ENCODE data around the gene DCAF7. TPM values are rescaled to one million over a fixed set of nuclear protein-coding genes. Genes with fewer than 3 reads are reported as not detected.

Gene DCAF7
- total and polyA plus RNA-seq, 2 of the 4 experiments (the other 2 are of a cell fraction) = 40.9 to 52.8 TPM

DNA sequence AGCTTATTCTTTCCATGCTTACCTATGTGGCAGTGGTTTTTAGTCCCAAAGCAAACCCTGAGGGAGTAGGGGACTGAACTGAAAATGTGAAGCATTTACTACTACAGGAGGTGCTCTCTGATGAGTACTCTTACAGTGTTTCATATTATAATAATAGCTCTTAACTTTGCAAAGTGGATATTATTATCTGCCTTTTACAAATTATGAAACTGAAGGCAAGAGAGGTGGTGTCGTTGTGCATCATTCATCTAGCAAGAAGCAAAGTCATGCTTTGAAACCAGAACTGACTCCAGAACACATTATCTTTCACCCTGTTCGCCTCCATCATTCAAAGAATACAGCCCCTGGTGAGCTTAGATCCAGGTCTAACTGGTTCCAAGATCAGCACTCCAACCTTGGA lies 35.3 kb upstream of the DCAF7 start:
- DNase-seq (no peak), ATAC-seq (ENCODE audit: low read depth) (no peak)
- Histone ChIP-seq H3K23ac (ENCODE audit: low read depth, low read length) (no peak overlapping the region), H2BK5ac (ENCODE audit: low read depth, low read length, poor library complexity, severe bottlenecking) (no peak overlapping the region), H2BK20ac (ENCODE audit: low read depth, low read length) (no peak overlapping the region), H2BK120ac (ENCODE audit: low read depth, low read length) (no peak overlapping the region), H3K56ac (ENCODE audit: extremely low read depth, insufficient read depth, low read length) (no peak overlapping the region), H2AK5ac (ENCODE audit: low read depth, low read length) (no peak overlapping the region), H4K5ac (ENCODE audit: low read depth, low read length) (no peak overlapping the region), H3K9me1 (ENCODE audit: insufficient read depth, low read length) (peaks cover 4% of the 10 kb centered on the region; the same call in 1 of the 2 replicates), H2BK15ac (ENCODE audit: low read depth, low read length) (no peak overlapping the region), H4K20me1 (ENCODE audit: insufficient read depth, low read length) (no peaks in the 10 kb centered on the region), H4K8ac (ENCODE audit: low read depth in 2 of 2, low read length in 2 of 2) (no peak overlapping the region), H3K4me2 (ENCODE audit: low read depth, low read length) (no peak overlapping the region), H3K36me3 (ENCODE audit: control insufficient read depth, insufficient read depth, low read length) (no peaks in the 10 kb centered on the region), H3K4me3 (ENCODE audit: insufficient read depth, low read depth, low read length) (no peak overlapping the region), H3K18ac (ENCODE audit: low read depth, low read length) (no peak overlapping the region), H2AFZ (replicated peaks; ENCODE audit: low read length, poor library complexity) (no peak overlapping the region), H3K4me1 (ENCODE audit: control insufficient read depth, insufficient read depth, low read length) (peaks cover 3% of the 10 kb centered on the region), H3K9me3 (ENCODE audit: control insufficient read depth, insufficient read depth, low read length) (no peaks in the 10 kb centered on the region), H3K27ac (ENCODE audit: insufficient read depth, low read length) (no peak overlapping the region), H2AK9ac (replicated peaks; ENCODE audit: low read depth, low read length, poor library complexity) (no peak overlapping the region), H3K27me3 (ENCODE audit: control insufficient read depth, insufficient read depth, low read length) (peaks cover 24% of the 10 kb centered on the region; the same call in 1 of the 2 replicates), H4K91ac (ENCODE audit: insufficient read depth, low read depth, low read length) (no peak overlapping the region), H3K14ac (replicated peaks; ENCODE audit: low read depth, low read length) (no peak overlapping the region), H3K79me1 (ENCODE audit: low read depth in 1 of 2, low read length in 2 of 2) (no peaks in the 10 kb centered on the region), H3K4ac (ENCODE audit: low read depth, low read length) (no peak overlapping the region), H3K9ac (ENCODE audit: low read depth, low read length) (no peak overlapping the region)
- ChIA-PET POLR2A (ENCODE audit: unreplicated experiment) (no interaction called here), CTCF (no interaction called here)
- no CpG with 5 or more reads among the region's 2 CpGs for WGBS, 2 experiments (ENCODE audit: extremely low coverage in 2 of 2, insufficient read length in 1 of 2)
- intact Hi-C loops (cut with micrococcal nuclease) (no loop called here), dilution Hi-C loops (cut with HindIII; ENCODE audit: low sequenced_read_pairs, unreplicated experiment) (no loop called here), in situ Hi-C loops (cut with MboI; ENCODE audit: low sequenced_read_pairs) (no loop called here)
- BruUV-seq (replicated peaks) = no TSS peak
- TF ChIP-seq RAD21 (IDR thresholded peaks at IDR 0.05; ENCODE audit: low read length) (no peak), POLR2A (IDR thresholded peaks at IDR 0.05; ENCODE audit: low read depth, low read length) (no peak), SMC3 (IDR thresholded peaks at IDR 0.05; ENCODE audit: low read depth, low read length) (no peak), MAFK (IDR thresholded peaks at IDR 0.05; ENCODE audit: low read depth, low read length) (no peak), RCOR1 (IDR thresholded peaks at IDR 0.05; ENCODE audit: insufficient replicate concordance, low read length) (no peak), MAZ (IDR thresholded peaks at IDR 0.05; ENCODE audit: borderline replicate concordance, low read depth, low read length) (no peak), MXI1 (IDR thresholded peaks at IDR 0.05; ENCODE audit: borderline replicate concordance, low read depth, low read length) (no peak), NFE2L2 (IDR thresholded peaks at IDR 0.05; ENCODE audit: low read depth, low read length) (no peak), BHLHE40 (IDR thresholded peaks at IDR 0.05; ENCODE audit: low read depth, low read length) (no peak), RFX5 (IDR thresholded peaks at IDR 0.05; ENCODE audit: low read depth, low read length) (no peak), CEBPB (IDR thresholded peaks at IDR 0.05; ENCODE audit: low read depth, low read length) (no peak), CHD1 (IDR thresholded peaks at IDR 0.05; ENCODE audit: low read depth, low read length) (no peak), FOS (IDR thresholded peaks at IDR 0.05; ENCODE audit: low read depth, low read length) (no peak)
- TF ChIP-seq, protein P1, sequence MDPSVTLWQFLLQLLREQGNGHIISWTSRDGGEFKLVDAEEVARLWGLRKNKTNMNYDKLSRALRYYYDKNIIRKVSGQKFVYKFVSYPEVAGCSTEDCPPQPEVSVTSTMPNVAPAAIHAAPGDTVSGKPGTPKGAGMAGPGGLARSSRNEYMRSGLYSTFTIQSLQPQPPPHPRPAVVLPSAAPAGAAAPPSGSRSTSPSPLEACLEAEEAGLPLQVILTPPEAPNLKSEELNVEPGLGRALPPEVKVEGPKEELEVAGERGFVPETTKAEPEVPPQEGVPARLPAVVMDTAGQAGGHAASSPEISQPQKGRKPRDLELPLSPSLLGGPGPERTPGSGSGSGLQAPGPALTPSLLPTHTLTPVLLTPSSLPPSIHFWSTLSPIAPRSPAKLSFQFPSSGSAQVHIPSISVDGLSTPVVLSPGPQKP (IDR thresholded peaks at IDR 0.05; ENCODE audit: borderline replicate concordance, low read depth, low read length) = no peak
- TF ChIP-seq, protein P2, sequence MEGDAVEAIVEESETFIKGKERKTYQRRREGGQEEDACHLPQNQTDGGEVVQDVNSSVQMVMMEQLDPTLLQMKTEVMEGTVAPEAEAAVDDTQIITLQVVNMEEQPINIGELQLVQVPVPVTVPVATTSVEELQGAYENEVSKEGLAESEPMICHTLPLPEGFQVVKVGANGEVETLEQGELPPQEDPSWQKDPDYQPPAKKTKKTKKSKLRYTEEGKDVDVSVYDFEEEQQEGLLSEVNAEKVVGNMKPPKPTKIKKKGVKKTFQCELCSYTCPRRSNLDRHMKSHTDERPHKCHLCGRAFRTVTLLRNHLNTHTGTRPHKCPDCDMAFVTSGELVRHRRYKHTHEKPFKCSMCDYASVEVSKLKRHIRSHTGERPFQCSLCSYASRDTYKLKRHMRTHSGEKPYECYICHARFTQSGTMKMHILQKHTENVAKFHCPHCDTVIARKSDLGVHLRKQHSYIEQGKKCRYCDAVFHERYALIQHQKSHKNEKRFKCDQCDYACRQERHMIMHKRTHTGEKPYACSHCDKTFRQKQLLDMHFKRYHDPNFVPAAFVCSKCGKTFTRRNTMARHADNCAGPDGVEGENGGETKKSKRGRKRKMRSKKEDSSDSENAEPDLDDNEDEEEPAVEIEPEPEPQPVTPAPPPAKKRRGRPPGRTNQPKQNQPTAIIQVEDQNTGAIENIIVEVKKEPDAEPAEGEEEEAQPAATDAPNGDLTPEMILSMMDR (conservative IDR thresholded peaks at IDR 0.05; ENCODE audit: low read depth, low read length) = no peak
- TF ChIP-seq, protein P3, sequence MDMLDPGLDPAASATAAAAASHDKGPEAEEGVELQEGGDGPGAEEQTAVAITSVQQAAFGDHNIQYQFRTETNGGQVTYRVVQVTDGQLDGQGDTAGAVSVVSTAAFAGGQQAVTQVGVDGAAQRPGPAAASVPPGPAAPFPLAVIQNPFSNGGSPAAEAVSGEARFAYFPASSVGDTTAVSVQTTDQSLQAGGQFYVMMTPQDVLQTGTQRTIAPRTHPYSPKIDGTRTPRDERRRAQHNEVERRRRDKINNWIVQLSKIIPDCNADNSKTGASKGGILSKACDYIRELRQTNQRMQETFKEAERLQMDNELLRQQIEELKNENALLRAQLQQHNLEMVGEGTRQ (IDR thresholded peaks at IDR 0.05; ENCODE audit: low read depth, low read length) = no peak

All from IMR-90 (cell line).